Smooth muscle cell of the brain vasculature (primary cell): ENCODE measurements around the gene ELFN1.
A peak's percentile ranks its signal among the peaks of the same experiment; 100 is the strongest.

ENCODE experiments used
- DNase-seq: peaks from one replicate; pipeline ENCODE4 v3.0.0-alpha.2; 2012; ENCODE audit warnings: low read depth, low spot score

Gene ELFN1

DNA sequence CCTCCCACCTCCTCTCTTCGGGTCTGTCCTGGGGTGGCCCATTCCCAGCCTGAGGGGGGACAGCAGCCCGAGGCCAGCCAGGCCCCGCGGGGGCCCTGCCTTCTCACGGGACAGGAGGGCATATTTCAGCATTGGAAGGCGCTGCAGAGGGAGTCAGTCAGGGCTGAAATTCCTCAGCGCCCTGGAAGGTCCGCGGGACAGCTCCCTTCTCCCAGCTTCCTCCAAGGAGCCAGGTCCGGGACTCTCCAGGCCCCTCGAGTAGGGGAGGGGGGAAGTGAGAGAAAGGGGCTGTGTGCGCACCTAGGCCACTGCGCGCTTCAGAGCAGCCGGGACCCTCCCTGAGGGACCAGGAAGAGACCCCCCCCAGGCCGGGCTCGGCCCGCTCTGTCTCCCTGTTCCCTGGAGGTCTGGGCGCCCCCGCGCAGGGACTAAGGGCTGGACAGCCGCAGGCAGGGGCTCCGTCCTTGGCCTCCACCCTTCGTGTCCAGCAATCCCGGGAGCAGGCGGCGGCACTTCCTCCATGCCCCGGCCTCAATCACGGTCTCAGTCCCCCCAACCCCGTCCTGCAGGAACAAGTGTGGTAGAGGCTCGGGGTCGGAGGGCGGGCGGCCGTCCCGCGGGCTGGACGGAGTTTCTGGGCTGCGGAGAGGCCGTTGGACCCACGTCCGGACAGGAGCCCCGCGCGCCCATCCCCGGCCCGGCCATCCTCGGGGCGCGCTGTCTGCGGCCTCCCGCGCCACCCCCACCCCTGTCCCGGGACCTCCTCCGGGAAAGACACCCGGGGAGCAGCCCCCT, 6.0 kb upstream of the ELFN1 start:
- no peak for DNase-seq

DNA sequence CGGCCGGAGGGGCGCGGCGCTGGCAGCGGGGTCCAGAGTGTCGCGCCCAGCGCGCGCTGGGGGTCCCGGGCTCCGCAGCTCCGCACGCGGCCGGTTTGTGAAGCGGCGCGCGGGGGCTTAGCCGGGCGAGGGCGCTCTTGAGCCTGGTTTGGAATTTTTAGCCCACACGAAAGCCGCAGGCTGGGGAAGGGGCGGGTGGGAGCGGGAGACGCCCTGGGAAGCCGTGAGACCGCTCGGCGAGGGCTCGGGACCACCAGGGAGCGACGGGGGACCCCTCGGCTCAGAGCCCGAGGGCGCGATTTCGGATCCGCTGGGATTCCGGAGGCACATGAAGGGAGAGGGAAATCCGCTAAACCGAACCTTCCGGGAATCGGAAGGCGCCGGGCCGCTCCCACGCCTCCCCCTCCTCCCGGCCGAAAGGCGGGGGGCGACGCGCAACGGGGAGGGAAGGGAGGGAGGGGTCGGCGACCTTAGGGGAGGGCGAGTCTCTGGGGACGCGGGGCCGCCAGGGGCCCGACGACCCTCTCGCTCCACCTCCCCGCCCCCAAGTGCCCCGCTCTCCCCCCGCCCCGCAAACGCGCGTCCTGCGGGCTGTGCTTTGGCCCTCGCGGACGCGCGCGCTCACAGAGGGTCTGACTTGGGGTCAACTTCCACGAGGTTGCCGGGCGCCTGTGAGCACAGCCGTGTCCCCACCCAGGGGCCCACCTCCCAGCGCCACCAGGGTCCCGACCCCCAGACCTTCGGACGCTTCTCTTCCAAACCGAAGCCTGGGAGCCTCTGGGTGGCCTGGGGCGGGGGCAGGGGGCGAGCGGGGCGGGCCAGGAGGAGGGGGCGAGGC, 5.1 kb upstream of the ELFN1 start:
- peak; percentile 13 for DNase-seq

DNA sequence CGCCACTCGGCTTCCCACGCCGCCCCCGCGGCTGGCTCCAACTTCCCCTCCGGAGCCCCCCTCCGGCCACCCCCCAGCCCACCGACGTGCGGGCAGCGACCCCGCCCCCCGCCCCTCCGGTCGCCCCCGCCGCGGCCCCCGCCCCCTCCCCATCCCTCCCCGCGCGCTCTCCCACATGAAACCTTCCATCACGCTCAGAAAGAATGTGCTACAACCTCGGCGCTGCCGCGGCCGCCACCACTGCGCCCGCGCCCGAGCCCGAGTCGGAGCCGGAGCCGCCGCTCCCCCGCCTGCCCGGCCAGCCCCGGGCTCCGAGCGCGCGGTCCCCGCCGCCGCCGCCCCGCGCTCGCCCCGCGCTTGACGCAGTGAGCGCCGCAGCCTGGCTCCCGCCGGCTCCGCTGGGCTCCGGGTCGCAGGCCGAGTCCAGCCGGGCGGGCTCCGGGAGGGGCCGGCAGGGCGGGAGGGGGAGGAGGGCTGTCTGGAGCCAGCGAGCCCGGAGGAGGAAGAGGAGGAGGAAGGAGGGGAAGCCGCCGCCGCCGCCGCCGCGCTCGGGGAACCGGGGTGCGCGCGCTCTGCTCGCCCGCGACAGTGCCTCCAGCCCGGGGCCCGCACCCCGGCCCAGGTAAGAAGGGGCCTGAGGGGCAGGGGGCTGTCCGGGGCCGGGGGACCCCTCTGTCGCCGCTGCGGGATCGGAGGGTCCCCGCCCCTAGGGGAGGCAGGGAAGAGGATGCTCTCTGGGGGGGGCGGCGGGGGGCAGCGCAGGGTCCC, 4.3 kb upstream of the ELFN1 start:
- no peak for DNase-seq

DNA sequence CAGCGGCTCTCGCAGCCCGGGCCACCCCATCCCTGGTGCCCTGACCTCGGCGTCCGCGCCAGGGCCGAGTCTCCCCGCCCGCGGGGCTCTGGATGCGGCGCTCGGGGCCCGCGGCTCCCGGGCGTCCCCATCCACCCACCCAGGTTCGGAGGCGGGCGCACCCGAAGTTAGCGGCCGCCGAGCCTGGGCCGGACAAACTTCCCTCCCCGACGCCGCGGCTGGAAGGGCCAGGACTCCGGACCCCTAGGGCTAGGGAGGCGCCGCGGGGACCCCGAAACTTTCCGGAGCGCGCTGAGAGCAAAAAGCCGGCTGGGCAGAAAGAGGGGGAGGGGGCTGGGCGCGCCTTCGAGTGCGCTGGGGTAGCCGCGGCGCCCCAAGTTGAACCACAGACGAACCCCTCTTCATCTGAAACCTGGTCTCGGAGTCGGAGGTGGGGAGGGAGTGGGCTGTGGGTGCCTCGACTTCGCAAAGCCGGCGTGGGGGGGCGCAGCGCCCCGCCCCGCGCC, 3.7 kb upstream of the ELFN1 start:
- no peak for DNase-seq

DNA sequence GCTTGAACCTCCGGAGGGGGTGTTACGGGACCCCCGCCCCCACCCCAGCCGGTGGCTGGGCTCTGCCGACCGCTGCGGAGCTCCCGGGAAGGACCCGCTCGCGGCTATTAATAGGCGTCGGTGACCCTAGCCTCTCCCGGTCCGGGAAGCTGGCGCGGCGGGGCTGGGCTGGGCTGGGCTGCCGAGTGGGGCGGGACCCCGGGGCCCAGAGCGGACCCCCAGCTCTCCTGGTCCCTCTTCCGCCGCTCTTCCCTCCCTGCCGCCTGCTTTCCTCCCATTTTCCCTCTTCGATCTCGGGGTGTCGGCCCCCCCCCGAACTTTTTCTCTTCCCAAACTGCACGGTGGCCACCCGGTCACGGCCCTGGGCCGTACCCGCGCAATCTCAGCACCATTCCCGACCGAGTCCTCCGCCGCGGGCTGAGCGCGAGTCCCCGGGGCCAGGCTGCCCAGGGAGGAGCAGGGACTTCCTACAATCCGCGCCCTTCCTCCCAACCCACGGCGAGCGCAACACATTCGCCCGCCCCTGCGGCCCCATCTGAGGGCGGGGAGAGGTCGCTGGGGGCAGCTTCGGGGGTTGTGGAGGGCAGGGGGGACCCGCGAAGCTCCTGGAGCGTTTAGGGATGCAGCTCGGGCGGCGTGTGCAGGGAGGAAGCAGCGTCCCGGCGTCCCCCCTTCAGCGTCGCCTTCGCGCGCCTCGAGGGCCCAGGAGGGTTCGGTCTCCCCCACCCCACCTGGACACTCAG, 3.1 kb upstream of the ELFN1 start:
- no peak for DNase-seq

DNA sequence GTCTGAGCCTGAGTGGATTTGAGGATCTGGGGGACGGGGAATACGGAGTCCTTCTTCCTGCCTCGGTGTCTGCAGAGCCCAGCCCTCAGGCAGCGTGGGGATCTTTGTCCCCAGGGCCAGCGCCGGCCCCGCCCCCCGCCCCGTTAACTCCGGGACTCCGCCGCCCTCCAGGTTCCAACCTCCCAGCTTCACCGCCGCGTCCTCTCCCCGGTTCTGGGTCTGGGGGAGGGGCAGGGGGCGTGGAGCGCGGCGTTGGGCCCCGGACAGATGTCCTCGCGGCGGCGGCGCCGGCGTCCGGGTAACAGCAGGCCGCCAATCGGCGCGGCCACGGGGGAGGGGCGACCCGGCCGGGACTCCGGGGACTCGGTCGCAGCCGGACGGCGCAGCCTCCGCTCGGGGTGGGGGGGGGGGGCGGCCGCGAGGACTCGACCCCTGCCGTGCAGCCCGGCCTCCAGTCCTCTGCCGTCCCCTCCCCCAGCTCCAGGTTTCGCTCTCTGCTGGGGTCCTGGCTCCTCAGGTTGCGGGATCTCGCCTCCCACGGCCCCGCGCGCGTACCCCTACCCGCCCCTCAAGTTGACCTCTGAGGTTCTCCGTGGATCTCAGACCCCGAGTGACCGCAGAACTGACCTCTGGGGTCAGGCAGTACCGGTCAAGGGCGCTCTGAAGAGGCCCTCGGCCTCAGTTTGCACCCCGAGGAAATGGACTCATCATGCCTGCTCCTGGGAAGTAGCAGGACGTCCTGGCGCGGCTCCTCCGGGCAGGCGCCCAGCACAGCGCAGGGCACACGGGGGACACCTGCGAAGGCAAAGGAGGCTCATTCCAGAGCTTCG, 2.3 kb upstream of the ELFN1 start:
- DNase-seq = no peak

DNA sequence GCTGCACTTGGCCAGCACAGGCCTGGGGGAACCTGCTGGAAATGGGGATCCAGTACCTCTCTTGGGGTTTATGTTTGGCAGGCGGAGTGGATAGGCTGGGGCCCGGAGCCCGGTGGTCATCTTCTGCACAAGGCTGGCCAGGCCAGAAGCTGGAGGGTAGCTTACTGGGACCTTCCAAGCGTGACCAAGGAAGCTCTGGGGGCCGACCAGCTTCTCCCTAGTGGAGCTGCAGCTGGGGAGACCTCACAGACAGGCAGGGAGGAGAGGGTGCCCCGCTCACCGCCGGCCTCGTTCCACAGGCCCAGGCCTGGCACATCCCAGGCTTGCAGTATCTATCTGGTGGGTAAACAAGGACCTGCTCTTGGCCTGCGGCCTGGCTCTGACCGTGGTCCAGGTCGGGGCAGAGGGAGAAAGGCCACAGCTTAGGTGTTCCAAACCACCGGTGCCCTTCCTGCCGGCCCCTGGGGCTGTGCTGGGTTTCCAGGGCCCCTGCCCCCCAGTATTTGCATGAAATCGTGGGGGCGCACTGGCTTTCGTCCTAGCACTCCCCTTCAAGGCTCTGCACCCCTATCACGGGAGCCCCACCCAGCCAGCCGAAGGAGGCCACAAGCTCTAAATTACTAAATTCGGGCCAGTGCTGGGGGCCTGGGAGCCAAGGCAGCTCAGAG, 1.5 kb upstream of the ELFN1 start:
- no peak for DNase-seq

DNA sequence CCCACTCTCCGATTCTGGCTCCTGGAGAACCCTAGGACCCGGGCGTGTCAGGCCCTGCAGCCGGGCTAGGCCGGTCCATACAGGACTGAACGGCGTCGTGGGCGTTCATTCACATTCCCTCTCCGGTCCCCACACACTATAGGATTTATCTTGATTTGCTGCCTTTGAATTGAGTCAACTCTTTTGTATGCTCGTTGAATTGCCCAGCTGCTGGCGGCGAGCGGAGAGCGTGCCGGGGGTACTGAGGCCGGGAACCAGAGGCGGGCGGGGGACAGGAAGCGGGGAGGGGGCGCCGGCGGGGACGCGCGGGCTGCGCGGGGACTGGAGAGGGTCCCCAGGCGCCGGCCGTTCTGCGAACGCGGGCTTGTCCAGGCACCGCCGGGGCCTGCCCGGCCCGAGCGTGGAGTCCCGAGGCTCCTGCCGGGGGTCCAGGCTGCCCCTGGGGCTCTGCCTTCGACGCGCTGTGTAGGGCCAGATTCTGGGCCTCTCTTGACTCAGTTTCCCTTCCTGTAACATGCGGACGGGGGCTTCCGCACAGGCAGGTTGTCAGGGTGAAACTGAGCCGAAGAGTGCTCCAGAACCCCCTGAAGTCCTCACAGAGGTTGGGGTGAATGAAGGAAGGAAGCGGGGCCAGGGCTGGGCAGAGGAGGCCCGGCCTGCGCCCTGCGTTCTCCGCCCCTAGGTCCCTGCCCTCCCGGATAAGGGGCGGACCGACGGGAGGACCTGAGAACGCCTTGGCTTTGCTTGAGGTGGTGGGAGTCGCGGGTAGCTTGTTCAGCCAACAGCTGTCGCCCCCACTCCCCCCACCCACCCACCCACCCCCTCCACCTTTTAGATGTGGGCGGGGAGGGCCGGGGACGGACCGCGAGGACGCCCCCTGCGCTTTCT, 769 bp upstream of the ELFN1 start:
- DNase-seq = no peak

DNA sequence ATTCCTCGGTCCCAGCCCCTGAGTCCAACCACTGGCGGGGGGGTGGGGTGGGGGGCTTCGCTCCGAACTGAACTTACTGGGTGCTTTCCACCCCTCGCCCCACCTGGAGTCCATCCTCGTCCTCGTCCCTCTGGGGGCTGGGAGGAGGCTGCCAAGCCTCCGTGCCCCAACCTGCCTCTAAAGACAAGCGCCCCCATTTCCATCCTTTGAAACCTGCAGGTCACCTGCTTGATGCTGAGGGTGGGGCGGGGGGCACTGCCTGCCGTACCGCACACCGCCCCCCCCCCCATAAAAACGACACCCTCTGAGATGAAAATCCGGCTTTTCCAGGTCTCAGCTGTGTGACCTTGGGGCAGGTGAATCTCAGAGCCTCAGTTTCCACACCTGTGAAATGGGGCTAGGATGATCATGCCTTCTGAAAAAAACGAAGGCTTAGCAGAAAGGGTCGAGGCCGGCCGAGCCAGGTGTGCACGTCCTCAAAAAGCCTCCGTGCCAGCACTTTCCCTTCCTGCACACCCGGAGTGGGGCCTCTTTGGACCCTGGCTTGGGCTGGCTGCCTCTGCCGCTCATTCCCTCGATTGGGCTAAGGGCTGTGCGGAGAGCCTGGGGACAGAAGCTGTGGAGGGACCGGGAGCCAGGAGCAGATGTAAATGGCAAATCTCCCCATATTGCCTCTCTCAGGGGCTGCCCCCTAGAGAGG, 967 bp downstream of the ELFN1 start:
- DNase-seq = no peak

DNA sequence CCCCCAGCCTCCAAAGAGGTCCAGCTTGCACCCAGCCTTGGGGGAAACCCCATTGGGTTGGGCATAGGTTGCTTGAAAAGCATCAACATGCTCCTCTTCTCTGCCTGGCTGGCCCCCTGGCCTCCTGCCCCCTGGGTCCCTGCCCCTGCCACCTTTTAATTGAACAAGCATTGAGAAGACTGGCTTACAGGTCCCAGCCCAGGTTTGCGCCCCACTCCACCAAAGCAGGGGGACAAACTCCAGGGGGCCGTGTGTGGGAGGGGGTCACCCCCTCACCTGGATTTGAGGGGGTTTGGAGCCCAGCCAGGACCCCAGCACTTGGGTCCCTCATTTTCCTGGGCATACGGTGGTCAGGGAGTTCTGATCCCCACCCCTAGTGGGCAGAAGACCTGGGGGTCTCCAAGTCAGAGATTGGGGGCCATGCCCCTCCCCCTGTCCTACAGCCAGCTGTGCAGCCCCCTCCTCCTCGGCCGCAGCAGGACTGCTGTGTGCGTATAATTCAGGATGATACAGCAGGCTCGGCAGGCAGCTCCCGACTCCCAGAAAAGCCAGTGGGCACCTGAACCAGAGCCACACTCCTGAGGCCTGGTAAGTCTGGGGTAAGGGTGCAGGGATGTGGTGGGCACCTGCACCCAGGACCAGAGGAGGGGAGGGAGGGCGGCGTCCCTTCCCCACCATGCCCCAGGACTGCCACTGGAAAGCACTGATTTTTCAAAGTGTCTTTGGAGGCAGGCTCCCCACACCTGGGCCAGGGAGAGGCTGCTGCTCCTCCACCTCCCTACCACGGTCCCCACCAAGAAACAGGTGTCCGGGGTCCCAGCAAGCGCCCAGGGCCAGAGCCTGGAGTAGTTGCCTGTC, 1.7 kb downstream of the ELFN1 start:
- DNase-seq = no peak

DNA sequence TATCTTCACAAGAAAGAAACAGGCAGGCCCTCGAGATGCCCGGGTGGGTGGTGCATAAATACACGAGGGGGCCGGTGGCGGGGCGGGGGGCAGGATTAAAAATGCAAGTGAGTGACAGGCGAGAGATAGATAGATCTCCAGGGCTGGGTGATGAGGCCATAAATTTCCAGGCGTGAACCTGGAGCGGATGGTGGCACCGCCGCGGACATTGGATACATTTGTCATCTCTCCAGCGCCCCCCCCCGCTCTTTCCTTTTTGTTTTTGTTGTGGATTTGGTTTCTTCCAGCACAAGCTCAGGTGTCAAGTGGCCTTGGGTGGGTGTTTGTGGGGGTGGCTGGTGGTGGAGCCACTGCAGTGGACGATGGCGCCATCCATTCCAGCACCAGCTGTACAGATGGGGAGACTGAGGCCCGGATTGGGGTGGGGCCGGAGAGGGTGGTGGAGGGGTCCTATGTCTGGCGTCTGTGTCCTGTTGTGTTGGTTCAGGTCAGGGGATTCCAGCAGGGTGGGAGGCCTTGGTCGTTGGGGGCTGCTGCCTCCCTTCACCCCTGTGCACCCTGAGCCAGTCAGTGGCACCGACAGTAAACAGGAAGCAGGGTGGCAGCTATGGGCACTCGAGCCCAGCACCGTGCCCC, 2.9 kb downstream of the ELFN1 start:
- DNase-seq = no peak

DNA sequence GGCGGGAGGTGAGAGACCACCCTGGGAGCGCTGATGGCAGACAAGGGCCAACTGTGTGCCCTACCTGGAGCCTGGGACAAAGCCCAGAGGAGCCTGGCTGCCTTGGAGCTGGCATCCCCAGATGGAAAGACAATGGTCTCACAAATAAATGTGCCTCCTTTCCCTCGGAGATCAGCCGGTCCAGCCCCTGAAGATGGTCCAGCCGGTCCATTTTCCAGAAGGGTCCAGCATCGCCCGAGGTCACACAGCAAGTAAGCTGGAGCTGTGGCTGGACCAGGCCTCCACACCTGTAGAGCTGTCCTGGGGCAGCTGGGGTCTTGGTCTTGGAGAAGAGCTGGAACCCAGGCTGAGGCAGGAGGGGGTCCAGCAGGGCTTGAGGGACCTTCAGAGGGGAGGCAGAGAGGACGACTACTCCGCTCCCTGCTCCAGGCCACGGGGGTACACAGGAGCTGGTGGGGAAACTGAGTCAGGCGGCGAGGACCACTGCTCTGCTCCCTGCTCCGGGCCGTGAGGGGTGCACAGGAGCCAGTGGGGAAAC, 3.6 kb downstream of the ELFN1 start:
- DNase-seq = no peak

DNA sequence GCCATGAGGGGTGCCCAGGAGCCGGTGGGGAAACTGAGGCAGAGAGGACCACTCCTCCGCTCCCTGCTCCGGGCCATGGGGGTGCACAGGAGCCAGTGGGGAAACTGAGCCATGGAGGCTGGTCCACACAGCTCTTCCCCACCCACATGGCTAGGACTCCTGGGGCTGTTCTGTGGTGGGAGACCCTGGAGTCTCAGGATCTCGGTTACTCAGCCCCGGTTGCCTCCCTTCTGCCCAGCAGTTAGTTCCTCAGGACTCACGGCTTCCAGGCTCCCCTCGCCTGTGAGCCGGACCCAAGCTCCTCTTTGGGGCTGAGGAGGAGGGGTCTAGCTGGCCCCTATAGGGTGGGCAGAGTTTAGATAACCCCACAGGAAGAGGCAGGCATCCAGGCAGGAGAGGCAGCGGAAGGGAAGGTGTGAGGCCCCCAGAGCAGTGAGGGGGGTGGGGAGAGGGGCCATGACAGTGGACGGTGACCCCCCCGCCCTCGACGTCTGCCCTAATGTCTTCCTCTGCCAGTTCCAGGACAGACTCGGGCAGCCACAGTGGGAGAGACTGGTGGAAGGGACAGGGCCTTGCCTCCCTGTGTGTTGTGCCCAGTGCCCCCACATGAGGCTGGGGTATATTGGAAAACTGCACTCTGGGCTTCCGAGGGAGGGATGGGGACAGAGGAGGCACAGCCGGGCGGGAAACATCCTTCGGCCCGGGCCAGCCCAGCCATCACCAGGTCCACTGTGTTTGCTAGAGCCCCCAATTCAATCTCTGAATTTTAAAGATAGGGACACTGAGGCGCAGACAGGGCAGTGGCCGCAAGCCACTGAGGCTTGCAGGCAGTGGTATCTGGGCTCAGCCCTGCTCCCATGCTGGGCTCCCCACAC, 4.3 kb downstream of the ELFN1 start:
- DNase-seq = no peak

DNA sequence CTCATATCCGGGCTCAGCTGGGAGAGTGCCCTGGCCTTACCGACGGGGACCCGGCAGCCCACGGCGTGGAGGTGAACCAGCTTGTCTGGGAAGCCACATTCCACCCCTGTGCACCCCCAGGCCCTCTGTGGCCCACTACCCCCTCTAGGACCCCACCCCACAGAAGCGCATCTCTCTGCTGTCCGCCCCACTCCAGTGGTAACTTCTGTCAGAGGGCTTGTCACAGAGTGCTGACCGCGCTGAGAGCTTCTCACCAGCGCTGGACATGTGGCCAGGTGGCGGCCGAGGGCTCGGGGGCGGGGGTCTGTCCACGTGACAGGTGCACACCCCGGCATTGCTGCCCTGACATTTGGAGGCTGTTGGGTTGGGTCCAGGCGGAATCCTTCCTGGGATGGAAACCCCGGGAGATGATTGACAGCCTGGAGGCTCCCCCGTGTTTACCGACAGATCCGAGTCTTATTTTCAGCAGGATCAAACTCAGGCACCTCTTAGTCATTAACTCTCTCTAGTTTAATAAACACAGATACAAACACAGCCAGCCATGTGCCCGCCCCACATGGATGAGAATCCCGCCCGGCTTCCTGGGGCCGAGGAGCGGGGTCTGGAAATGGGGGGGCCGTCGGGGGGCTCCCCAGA, 5.1 kb downstream of the ELFN1 start:
- no peak for DNase-seq
